Fibroblast of pulmonary artery (primary cell): ENCODE results near the gene MSL3B.

Experiments
- DNase-seq: peaks from one replicate; pipeline ENCODE4 v3.0.0-alpha.2; 2010; ENCODE audit warnings: low read depth
- H3K4me3 ChIP-seq: replicated peaks from 2 replicates; pipeline ENCODE4 v1.5.1; 2011; ENCODE audit warnings: low read depth, mild to moderate bottlenecking, control low read depth, low read length, moderate library complexity
- CTCF ChIP-seq: IDR thresholded peaks from 2 replicates; pipeline ENCODE4 v1.5.1; 2011; ENCODE audit warnings: mild to moderate bottlenecking, control low read depth, low read length, inconsistent platforms; ENCODE audit errors: missing control alignments

Gene MSL3B

GRCh38 chr2:233839447-233839820, 28.8 kb downstream of the MSL3B start:
- H3K4me3 ChIP-seq: no peak overlapping the region
- DNase-seq: no peak
- no peak for TF ChIP-seq CTCF

GRCh38 chr2:233838726-233839446, 29.3 kb downstream of the MSL3B start:
- TF ChIP-seq CTCF: no peak
- no peak for DNase-seq
- H3K4me3 ChIP-seq: no peak overlapping the region

GRCh38 chr2:233838251-233838650, 29.9 kb downstream of the MSL3B start:
- no peak for TF ChIP-seq CTCF
- no peak overlapping the region for H3K4me3 ChIP-seq
- DNase-seq: no peak

DNA sequence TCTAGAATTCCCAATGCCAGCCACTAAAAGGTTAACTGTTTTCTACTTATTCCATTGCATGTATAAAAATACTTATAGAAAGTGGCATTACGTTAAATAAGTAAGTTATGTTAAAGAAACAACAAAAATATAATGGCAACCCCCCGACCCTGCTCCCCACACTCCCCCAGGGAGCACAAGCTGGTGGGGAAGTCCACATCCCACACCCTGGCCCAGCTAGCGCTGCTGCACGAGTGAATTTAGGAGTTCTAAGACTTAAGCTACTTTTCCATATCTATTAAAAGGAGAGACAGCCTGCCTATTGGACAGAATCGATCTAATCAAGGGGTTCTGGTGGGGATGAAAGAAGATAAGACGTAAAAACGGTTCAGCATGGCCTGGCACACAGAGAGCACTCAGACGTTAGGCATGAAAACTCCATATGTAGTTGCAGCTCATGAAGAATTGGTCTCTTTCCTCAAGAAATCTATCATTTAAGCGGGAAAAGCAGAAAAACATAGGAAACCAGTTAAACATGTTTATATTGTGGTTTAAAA, 30.4 kb downstream of the MSL3B start:
- no peak overlapping the region for H3K4me3 ChIP-seq
- DNase-seq: no peak

DNA sequence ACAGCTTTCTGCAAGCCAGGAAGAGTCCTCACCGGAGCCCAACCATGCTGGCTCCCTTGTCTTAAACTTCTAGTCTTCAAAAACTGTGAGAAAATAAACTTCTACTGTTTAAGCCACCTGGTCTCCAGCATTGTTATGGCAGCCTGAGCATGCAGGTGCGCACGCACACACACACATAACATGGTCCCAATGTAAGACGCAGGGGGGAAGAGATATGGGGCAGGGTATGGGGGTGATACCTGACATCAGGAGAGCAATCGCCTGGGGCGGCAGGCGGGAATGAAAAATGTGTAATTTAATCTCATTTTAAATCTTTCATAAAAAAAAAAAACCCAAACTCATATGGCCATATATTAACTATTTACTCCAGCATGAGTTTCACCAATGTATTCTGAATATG, 31.8 kb downstream of the MSL3B start:
- no peak overlapping the region for H3K4me3 ChIP-seq
- no peak for DNase-seq
- TF ChIP-seq CTCF: no peak

More for the DNA sequence above, 30.4 kb downstream of the MSL3B start:
- TF ChIP-seq CTCF: no peak

DNA sequence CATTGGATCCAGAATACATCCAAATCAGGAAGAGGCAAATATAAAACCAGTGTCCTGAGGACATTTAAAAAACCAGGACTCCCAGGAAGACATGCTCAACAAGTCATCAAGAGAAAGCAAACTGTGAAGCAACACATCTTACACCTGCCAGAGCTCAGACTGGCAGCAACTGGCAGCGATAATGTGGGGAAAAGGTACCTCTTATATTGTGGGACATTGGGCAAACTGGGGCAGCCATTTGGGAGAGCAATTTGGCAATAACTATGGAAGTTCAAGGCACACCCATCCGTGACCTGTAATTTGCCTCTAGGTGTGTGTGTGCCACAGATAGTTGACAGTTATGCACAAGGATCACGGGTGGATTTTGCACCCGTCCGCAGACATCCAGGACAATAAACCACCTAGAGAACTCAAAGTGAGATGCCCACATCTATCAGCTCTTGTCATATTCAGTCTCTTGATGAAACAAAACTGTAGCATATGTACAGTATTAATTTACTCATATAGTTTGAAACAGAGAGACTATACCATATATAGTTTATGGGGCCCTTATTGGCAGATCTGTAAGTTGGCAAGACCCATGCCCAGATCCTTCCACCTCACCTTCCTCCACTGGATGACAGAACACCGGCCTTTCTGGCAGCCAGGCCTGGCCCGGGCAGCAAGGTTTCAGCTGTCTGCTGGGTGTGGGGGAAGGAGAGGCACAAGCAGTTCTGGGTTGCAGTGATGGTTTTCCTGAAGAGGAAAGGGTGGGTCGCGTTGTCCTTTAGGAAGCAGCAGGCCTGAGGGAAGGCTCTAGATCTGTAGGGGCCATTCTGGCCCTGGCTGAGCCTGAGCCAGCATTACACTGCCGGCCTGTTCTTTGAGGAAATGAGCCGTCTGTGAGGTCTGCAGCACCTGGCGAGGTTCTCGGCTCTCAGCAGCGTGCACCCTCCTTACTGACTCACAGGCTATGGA, 32.7 kb downstream of the MSL3B start:
- no peak overlapping the region for H3K4me3 ChIP-seq
- DNase-seq: no peak
- TF ChIP-seq CTCF: no peak
